ENCODE measurements around the gene TRAF3IP1. TPM values are rescaled to one million over a fixed set of nuclear protein-coding genes. Genes with fewer than 3 reads are reported as not detected.

The TRAF3IP1 gene
- total and polyA plus RNA-seq, 4 donors = 4.0 to 9.1 (median 4.6) TPM

GRCh38 chr2:238352361-238352760 lies 32.0 kb downstream of the TRAF3IP1 start:
- DNase-seq (ENCODE audit: low spot score) = no peak
- H3K9me3 ChIP-seq (ENCODE audit: control insufficient read depth in 4 of 4, low read length in 3 of 4) = no peaks in the 10 kb centered on the region
- H3K27me3 ChIP-seq (ENCODE audit: control insufficient read depth in 4 of 4, insufficient read depth in 4 of 4, low read length in 3 of 4) = no peaks in the 10 kb centered on the region
- no peaks in the 10 kb centered on the region for H3K4me1 ChIP-seq (ENCODE audit: control insufficient read depth in 4 of 4, insufficient read depth in 4 of 4, low read length in 3 of 4)
- H3K27ac ChIP-seq (ENCODE audit: low read depth in 1 of 2, low read length in 2 of 2) = no peak overlapping the region
- H3K9ac ChIP-seq (ENCODE audit: low read depth in 1 of 2, low read length in 2 of 2) = no peak overlapping the region
- peaks cover 5 to 29% (median 21%) of the 10 kb centered on the region in 4 donors for H3K36me3 ChIP-seq (ENCODE audit: control insufficient read depth in 4 of 4, insufficient read depth in 3 of 4, low read depth in 1 of 4, low read length in 3 of 4)
- H3K4me3 ChIP-seq (ENCODE audit: low read depth in 1 of 3, low read length in 3 of 3) = no peak overlapping the region
- no peak for TF ChIP-seq NR2F2 (IDR thresholded peaks at IDR 0.05)
- TF ChIP-seq JUND (IDR thresholded peaks at IDR 0.05) = no peak
- TF ChIP-seq, protein P1, sequence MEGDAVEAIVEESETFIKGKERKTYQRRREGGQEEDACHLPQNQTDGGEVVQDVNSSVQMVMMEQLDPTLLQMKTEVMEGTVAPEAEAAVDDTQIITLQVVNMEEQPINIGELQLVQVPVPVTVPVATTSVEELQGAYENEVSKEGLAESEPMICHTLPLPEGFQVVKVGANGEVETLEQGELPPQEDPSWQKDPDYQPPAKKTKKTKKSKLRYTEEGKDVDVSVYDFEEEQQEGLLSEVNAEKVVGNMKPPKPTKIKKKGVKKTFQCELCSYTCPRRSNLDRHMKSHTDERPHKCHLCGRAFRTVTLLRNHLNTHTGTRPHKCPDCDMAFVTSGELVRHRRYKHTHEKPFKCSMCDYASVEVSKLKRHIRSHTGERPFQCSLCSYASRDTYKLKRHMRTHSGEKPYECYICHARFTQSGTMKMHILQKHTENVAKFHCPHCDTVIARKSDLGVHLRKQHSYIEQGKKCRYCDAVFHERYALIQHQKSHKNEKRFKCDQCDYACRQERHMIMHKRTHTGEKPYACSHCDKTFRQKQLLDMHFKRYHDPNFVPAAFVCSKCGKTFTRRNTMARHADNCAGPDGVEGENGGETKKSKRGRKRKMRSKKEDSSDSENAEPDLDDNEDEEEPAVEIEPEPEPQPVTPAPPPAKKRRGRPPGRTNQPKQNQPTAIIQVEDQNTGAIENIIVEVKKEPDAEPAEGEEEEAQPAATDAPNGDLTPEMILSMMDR (IDR thresholded peaks at IDR 0.05; ENCODE audit: low read depth, low read length, missing input control) = no peak
- no peak for TF ChIP-seq YY1 (IDR thresholded peaks at IDR 0.05)
- no peak for TF ChIP-seq GABPA (IDR thresholded peaks at IDR 0.05 in 1 of 2, conservative IDR thresholded peaks at IDR 0.05 in 1 of 2)
- TF ChIP-seq SP1 (IDR thresholded peaks at IDR 0.05) = no peak
- WGBS = 94% methylated on average over 9 of the region's 9 CpGs

GRCh38 chr2:238358769-238359168 lies 38.5 kb downstream of the TRAF3IP1 start:
- peaks cover 3 to 16% (median 8%) of the 10 kb centered on the region in 4 donors for H3K36me3 ChIP-seq (ENCODE audit: control insufficient read depth in 4 of 4, insufficient read depth in 3 of 4, low read depth in 1 of 4, low read length in 3 of 4)
- no peak for TF ChIP-seq NR2F2 (IDR thresholded peaks at IDR 0.05)
- no peak for TF ChIP-seq FOXA1 (IDR thresholded peaks at IDR 0.05)
- no peak for TF ChIP-seq RXRA (IDR thresholded peaks at IDR 0.05)
- TF ChIP-seq, protein P1 (IDR thresholded peaks at IDR 0.05; ENCODE audit: low read depth, low read length, missing input control) = no peak
- no peak for TF ChIP-seq HNF4G (IDR thresholded peaks at IDR 0.05)
- TF ChIP-seq EGR1 (IDR thresholded peaks at IDR 0.05; ENCODE audit: low read depth in 2 of 2) = no peak
- TF ChIP-seq, protein P2, sequence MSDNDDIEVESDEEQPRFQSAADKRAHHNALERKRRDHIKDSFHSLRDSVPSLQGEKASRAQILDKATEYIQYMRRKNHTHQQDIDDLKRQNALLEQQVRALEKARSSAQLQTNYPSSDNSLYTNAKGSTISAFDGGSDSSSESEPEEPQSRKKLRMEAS (IDR thresholded peaks at IDR 0.05) = no peak
- TF ChIP-seq SP1 (IDR thresholded peaks at IDR 0.05) = no peak
- TF ChIP-seq JUND (IDR thresholded peaks at IDR 0.05) = no peak
- no peak for TF ChIP-seq ZBTB33 (IDR thresholded peaks at IDR 0.05)
- no peak for TF ChIP-seq REST (IDR thresholded peaks at IDR 0.05)
- TF ChIP-seq HNF4A (conservative IDR thresholded peaks at IDR 0.05) = no peak
- TF ChIP-seq RAD21 (IDR thresholded peaks at IDR 0.05) = no peak
- 97% methylated on average over 3 of the region's 3 CpGs for WGBS

More at GRCh38 chr2:238358769-238359168, 38.5 kb downstream of the TRAF3IP1 start:
- H3K4me1 ChIP-seq (ENCODE audit: control insufficient read depth in 4 of 4, insufficient read depth in 4 of 4, low read length in 3 of 4) = peaks cover 0 to 3% (median 0%) of the 10 kb centered on the region in 4 donors
- no peak overlapping the region for H3K27ac ChIP-seq (ENCODE audit: low read depth in 1 of 2, low read length in 2 of 2)
- H3K4me3 ChIP-seq (ENCODE audit: low read depth in 1 of 3, low read length in 3 of 3) = no peak overlapping the region
- DNase-seq (ENCODE audit: low spot score) = no peak
- H3K9me3 ChIP-seq (ENCODE audit: control insufficient read depth in 4 of 4, low read length in 3 of 4) = no peaks in the 10 kb centered on the region
- H3K27me3 ChIP-seq (ENCODE audit: control insufficient read depth in 4 of 4, insufficient read depth in 4 of 4, low read length in 3 of 4) = no peaks in the 10 kb centered on the region
- no peak overlapping the region for H3K9ac ChIP-seq (ENCODE audit: low read depth in 1 of 2, low read length in 2 of 2)

All from liver (tissue), 9 donors.